Endothelial cell of umbilical vein (primary cell): ENCODE results near the gene GARIN6. TPM values are rescaled to one million over a fixed set of nuclear protein-coding genes. Genes with fewer than 3 reads are reported as not detected.

Experiments used
- BruUV-seq: library from RNA; stranded (reverse); fragments of 400-500 nt; replicated peaks from 2 replicates; lab custom pipeline; 2021; lab: Mats Ljungman, UMichigan
- CTCF ChIA-PET: fragments of 300-600, 350-600 bp; sonication (Branson Sonifier 250); formaldehyde crosslinking; loops from one replicate; lab custom pipeline; 2021; ENCODE audit warnings: antibody characterized with exemption, inconsistent platforms; lab: Charles Lee
- POLR2A ChIA-PET: fragments of 300-600, 350-600 bp; sonication (Branson Sonifier 250); formaldehyde crosslinking; loops from one replicate; lab custom pipeline; 2021; ENCODE audit warnings: antibody characterized with exemption, inconsistent platforms; lab: Charles Lee
- DNase-seq: peaks from one replicate; pipeline ENCODE4 v3.0.0-alpha.2; 2011; ENCODE audit warnings: low read depth, low spot score
- FAIRE-seq: peaks from 2 replicates; lab custom pipeline; 2011; peaks lifted over from hg19 to GRCh38; lab: Jason Lieb, UNC
- H2AFZ ChIP-seq: 2 replicates; pipeline ENCODE4 v1.6.0; 2012; ENCODE audit warnings: low read depth, low read length, control low read depth, inconsistent platforms
- H3K27ac ChIP-seq: 2 replicates; pipeline ENCODE4 v1.5.1; 2011; ENCODE audit warnings: low read depth, mild to moderate bottlenecking, control low read depth, low read length, moderate library complexity; ENCODE audit not compliant: insufficient read depth
- H3K27me3 ChIP-seq, 2 experiments: 2 replicates each; pipeline versions ENCODE4 v1.6.0 to v1.6.1; 2011; ENCODE audit warnings: low read length in 2 of 2, mixed read lengths in 1 of 2; ENCODE audit not compliant: control insufficient read depth in 2 of 2, insufficient read depth in 2 of 2
- H3K36me3 ChIP-seq, 2 experiments: 2 replicates in 1 of 2; 3 replicates in 1 of 2; pipeline ENCODE4 v1.5.1; 2011; ENCODE audit warnings: low read length in 2 of 2, mild to moderate bottlenecking in 1 of 2, moderate library complexity in 1 of 2; ENCODE audit not compliant: control insufficient read depth in 2 of 2, insufficient read depth in 2 of 2; ENCODE audit errors: extremely low read depth in 1 of 2
- H3K4me1 ChIP-seq: 3 replicates; pipeline ENCODE4 v1.5.1; 2011; ENCODE audit warnings: mild to moderate bottlenecking, low read length; ENCODE audit not compliant: control insufficient read depth, insufficient read depth; ENCODE audit errors: extremely low read depth
- H3K4me2 ChIP-seq: 2 replicates; pipeline ENCODE4 v1.6.1; 2011; ENCODE audit warnings: low read length, control low read depth, mixed read lengths; ENCODE audit not compliant: insufficient read depth
- H3K4me3 ChIP-seq, 3 experiments: fragments of 200-600 bp in 1 of 3; sonication (generic), shearing (Covaris generic) in 1 of 3; replicated peaks in 1 of 3; 2 replicates each; pipeline ENCODE4 v1.5.1; 2011 to 2016; ENCODE audit warnings: control low read depth in 3 of 3, low read length in 3 of 3, mild to moderate bottlenecking in 2 of 3, inconsistent platforms in 1 of 3, low read depth in 1 of 3, moderate library complexity in 1 of 3; ENCODE audit not compliant: insufficient read depth in 1 of 3
- H3K79me2 ChIP-seq: 2 replicates; pipeline ENCODE4 v1.6.0; 2012; ENCODE audit warnings: low read length, inconsistent platforms; ENCODE audit not compliant: control insufficient read depth, insufficient read depth
- H3K9ac ChIP-seq: replicated peaks from 2 replicates; pipeline ENCODE3; 2011; ENCODE audit warnings: low read length, control low read depth; ENCODE audit not compliant: insufficient read depth; ENCODE audit errors: extremely low read depth
- H3K9me1 ChIP-seq: replicated peaks from 3 replicates; pipeline ENCODE4 v1.6.0; 2011; ENCODE audit warnings: mild to moderate bottlenecking, low read length; ENCODE audit not compliant: control insufficient read depth, insufficient read depth; ENCODE audit errors: extremely low read depth
- H3K9me3 ChIP-seq: replicated peaks from 2 replicates; pipeline ENCODE4 v1.5.1; 2012; ENCODE audit warnings: low read length, inconsistent platforms; ENCODE audit not compliant: control insufficient read depth, insufficient read depth
- H4K20me1 ChIP-seq: replicated peaks from 2 replicates; pipeline ENCODE3; 2011; ENCODE audit warnings: mild to moderate bottlenecking, low read length; ENCODE audit not compliant: control insufficient read depth, insufficient read depth; ENCODE audit errors: extremely low read depth
- EZH2 ChIP-seq: IDR thresholded peaks from 2 replicates; pipeline ENCODE4 v1.6.1; 2012; ENCODE audit warnings: borderline replicate concordance, low read depth, mild to moderate bottlenecking, moderate library complexity, low read length, inconsistent platforms; ENCODE audit not compliant: severe bottlenecking
- FOS ChIP-seq: IDR thresholded peaks from 2 replicates; pipeline ENCODE4 v1.6.1; 2011; ENCODE audit warnings: mild to moderate bottlenecking, low read length, moderate library complexity, borderline replicate concordance; ENCODE audit not compliant: insufficient read depth
- GATA2 ChIP-seq: IDR thresholded peaks from 2 replicates; pipeline ENCODE4 v1.7.0; 2011; ENCODE audit warnings: low read depth, mild to moderate bottlenecking, moderate library complexity, mixed read lengths, low read length; ENCODE audit not compliant: insufficient read length, insufficient read depth
- JUN ChIP-seq: IDR thresholded peaks from 2 replicates; pipeline ENCODE4 v1.6.1; 2011; ENCODE audit warnings: borderline replicate concordance, low read depth; ENCODE audit not compliant: insufficient read length, insufficient read depth
- MYC ChIP-seq: IDR thresholded peaks from one replicate; pipeline ENCODE4 v1.6.1; 2011; ENCODE audit warnings: mild to moderate bottlenecking, low read depth, low read length
- POLR2A ChIP-seq: IDR thresholded peaks from 2 replicates; pipeline ENCODE4 v1.6.1; 2012; ENCODE audit warnings: low read depth, mild to moderate bottlenecking, control low read depth, low read length
- POLR2AphosphoS5 ChIP-seq: IDR thresholded peaks from 2 replicates; pipeline ENCODE4 v1.6.1; 2012; ENCODE audit warnings: low read depth, mild to moderate bottlenecking, control low read depth, low read length, moderate library complexity; ENCODE audit not compliant: insufficient read depth
- dilution Hi-C: fragments of 300-500 bp; cut with MboI; formaldehyde crosslinking; loops from one replicate; pipeline ENCODE4 v1.15.0; 2019; ENCODE audit warnings: low sequenced_read_pairs; ENCODE audit not compliant: extremely low pct_ligation_motif_present
- intact Hi-C: fragments of 100-400 bp; cut with micrococcal nuclease; formaldehyde crosslinking; loops from one replicate; pipeline ENCODE4 v1.10.0; 2022
- polyA plus RNA-seq, 4 experiments: library from polyadenylated mRNA; depleted of rRNA in 3 of 4; stranded (reverse) in 3 of 4; unstranded in 1 of 4; fragments of >200 nt; gene quantifications; 2 replicates each; pipeline versions ENCODE4 v1.2.1 to v1.2.3, GENCODE V29; 2011 to 2012; ENCODE audit warnings: missing spikeins in 1 of 4
- total RNA-seq: library from RNA; stranded (reverse); gene quantifications from 2 replicates; pipeline ENCODE4 v1.2.3, GENCODE V29; 2021
- TF ChIP-seq, protein P1 (sequence below): IDR thresholded peaks from 2 replicates; pipeline ENCODE4 v1.6.1; 2011; ENCODE audit not compliant: insufficient read depth, insufficient read length
- TF ChIP-seq, protein P2 (sequence below), 2 donors: IDR thresholded peaks; 1 replicate in 1 of 2; 2 replicates in 1 of 2; pipeline ENCODE4 v1.5.1; 2011; ENCODE audit warnings: low read length in 2 of 2, mild to moderate bottlenecking in 2 of 2, moderate library complexity in 2 of 2, control low read depth in 1 of 2, inconsistent platforms in 1 of 2, low read depth in 1 of 2; ENCODE audit not compliant: insufficient read depth in 1 of 2; ENCODE audit errors: extremely low read depth in 1 of 2

GARIN6 gene
- total and polyA plus RNA-seq, 2 donors (not counting 3 experiments of a cell fraction or from before 2014, with no cell fraction given), result not detected

DNA sequence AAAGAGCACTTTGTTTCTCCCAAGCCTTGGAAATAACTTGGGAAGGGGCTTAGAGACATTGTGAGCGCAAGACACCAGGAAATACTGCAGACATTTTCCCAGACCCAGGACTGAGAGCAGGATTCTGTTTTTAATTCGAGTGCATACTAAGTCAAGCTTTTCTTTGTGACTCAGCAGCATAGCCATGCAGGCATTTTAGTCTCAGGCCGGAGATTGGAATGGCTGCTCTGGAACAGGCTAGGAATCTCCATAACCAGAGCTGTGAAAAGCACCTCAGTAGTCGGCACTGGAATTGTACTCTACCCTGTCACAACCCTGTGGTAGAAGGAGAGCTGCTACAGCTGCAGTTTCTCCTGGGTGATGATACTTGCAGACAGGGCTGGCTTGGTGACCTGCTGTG lies 28.9 kb upstream of the GARIN6 start:
- H3K36me3 ChIP-seq, result no peaks in the 10 kb centered on the region
- CTCF ChIA-PET, result no interaction called here
- H3K9me1 ChIP-seq, result no peaks in the 10 kb centered on the region
- no peak overlapping the region for H3K4me2 ChIP-seq
- FAIRE-seq (no peak), DNase-seq (no peak)
- no peak overlapping the region for H2AFZ ChIP-seq
- TF ChIP-seq JUN, result no peak
- TF ChIP-seq MYC, result no peak
- no peak for TF ChIP-seq POLR2A
- TF ChIP-seq POLR2AphosphoS5, result no peak
- TF ChIP-seq EZH2, result no peak
- TF ChIP-seq, protein P1, sequence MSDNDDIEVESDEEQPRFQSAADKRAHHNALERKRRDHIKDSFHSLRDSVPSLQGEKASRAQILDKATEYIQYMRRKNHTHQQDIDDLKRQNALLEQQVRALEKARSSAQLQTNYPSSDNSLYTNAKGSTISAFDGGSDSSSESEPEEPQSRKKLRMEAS, result no peak
- TF ChIP-seq, protein P2, sequence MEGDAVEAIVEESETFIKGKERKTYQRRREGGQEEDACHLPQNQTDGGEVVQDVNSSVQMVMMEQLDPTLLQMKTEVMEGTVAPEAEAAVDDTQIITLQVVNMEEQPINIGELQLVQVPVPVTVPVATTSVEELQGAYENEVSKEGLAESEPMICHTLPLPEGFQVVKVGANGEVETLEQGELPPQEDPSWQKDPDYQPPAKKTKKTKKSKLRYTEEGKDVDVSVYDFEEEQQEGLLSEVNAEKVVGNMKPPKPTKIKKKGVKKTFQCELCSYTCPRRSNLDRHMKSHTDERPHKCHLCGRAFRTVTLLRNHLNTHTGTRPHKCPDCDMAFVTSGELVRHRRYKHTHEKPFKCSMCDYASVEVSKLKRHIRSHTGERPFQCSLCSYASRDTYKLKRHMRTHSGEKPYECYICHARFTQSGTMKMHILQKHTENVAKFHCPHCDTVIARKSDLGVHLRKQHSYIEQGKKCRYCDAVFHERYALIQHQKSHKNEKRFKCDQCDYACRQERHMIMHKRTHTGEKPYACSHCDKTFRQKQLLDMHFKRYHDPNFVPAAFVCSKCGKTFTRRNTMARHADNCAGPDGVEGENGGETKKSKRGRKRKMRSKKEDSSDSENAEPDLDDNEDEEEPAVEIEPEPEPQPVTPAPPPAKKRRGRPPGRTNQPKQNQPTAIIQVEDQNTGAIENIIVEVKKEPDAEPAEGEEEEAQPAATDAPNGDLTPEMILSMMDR (IDR thresholded peaks at IDR 0.05; ENCODE audit: extremely low read depth in 1 of 2, insufficient read depth in 1 of 2, low read depth in 1 of 2, low read length in 2 of 2), result no peak
- no peak for TF ChIP-seq GATA2
- TF ChIP-seq FOS, result no peak
- H3K27ac ChIP-seq, result no peak overlapping the region
- H3K9ac ChIP-seq, result no peak overlapping the region
- no peak overlapping the region for H3K4me3 ChIP-seq
- no peaks in the 10 kb centered on the region for H3K27me3 ChIP-seq
- peaks cover 2% of the 10 kb centered on the region for H3K9me3 ChIP-seq
- dilution Hi-C loops (no loop called here), intact Hi-C loops (no loop called here)
- no peaks in the 10 kb centered on the region for H4K20me1 ChIP-seq
- BruUV-seq, result no TSS peak
- POLR2A ChIA-PET, result interaction anchor here (0.7 kb wide), 1 partner anchor 75 kb away, joined by 4 read pairs; no protein-coding TSS in a partner anchor
- H3K4me1 ChIP-seq, result no peaks in the 10 kb centered on the region
- no peaks in the 10 kb centered on the region for H3K79me2 ChIP-seq
